ENCODE data around the gene LHX5. TPM values are rescaled to one million over a fixed set of nuclear protein-coding genes. Genes with fewer than 3 reads are reported as not detected.

LHX5 gene
- total and polyA plus RNA-seq, 9 donors, result not detected

GRCh38 chr12:113488322-113488721 lies 16.7 kb upstream of the LHX5 start:
- no peaks in the 10 kb centered on the region for H3K4me1 ChIP-seq (ENCODE audit: insufficient read depth)
- H3K27me3 ChIP-seq, result no peaks in the 10 kb centered on the region
- intact Hi-C loops (cut with DNase I), result no loop called here
- WGBS, 3 donors, result 65 to 82% (median 78%) methylated on average over 3 of the region's 3 CpGs
- H3K36me3 ChIP-seq, result no peaks in the 10 kb centered on the region
- no peak for DNase-seq
- H3K27ac ChIP-seq, result no peak overlapping the region
- H3K9me3 ChIP-seq, result no peaks in the 10 kb centered on the region
- no peak for TF ChIP-seq CTCF (IDR thresholded peaks at IDR 0.05)
- TF ChIP-seq POLR2A (IDR thresholded peaks at IDR 0.05), result no peak
- no peak for TF ChIP-seq EP300 (IDR thresholded peaks at IDR 0.05)
- H3K4me3 ChIP-seq, result no peak overlapping the region

- Histone ChIP-seq H3K4me1 (ENCODE audit: insufficient read depth) (no peaks in the 10 kb centered on the region), H3K9me3 (no peaks in the 10 kb centered on the region), H3K27ac (no peak overlapping the region), H3K4me3 (no peak overlapping the region), H3K36me3 (no peaks in the 10 kb centered on the region), H3K27me3 (no peaks in the 10 kb centered on the region)
- 34 to 43% (median 38%) methylated on average over 4 of the region's 4 CpGs for WGBS, 3 donors
- intact Hi-C loops (cut with DNase I), result no loop called here
- TF ChIP-seq POLR2A (IDR thresholded peaks at IDR 0.05) (no peak), CTCF (IDR thresholded peaks at IDR 0.05) (no peak)
- DNase-seq, result no peak
Measured at GRCh38 chr12:113486722-113487121, 15.1 kb upstream of the LHX5 start.

- no peak overlapping the region for H3K4me3 ChIP-seq
- no peaks in the 10 kb centered on the region for H3K27me3 ChIP-seq
- 0 to 4% (median 0%) methylated on average over 2 of the region's 2 CpGs for WGBS, 3 donors
- intact Hi-C loops (cut with DNase I), result no loop called here
- no peaks in the 10 kb centered on the region for H3K36me3 ChIP-seq
- TF ChIP-seq POLR2A (IDR thresholded peaks at IDR 0.05), result no peak
- no peak for TF ChIP-seq CTCF (IDR thresholded peaks at IDR 0.05)
- TF ChIP-seq EP300 (IDR thresholded peaks at IDR 0.05), result no peak
- DNase-seq, result no peak
- no peak overlapping the region for H3K27ac ChIP-seq
- H3K9me3 ChIP-seq, result no peaks in the 10 kb centered on the region
- no peaks in the 10 kb centered on the region for H3K4me1 ChIP-seq (ENCODE audit: insufficient read depth)
Measured at GRCh38 chr12:113485330-113485729, 13.7 kb upstream of the LHX5 start.

- Histone ChIP-seq H3K27ac (no peak overlapping the region), H3K4me1 (ENCODE audit: insufficient read depth) (no peaks in the 10 kb centered on the region), H3K9me3 (no peaks in the 10 kb centered on the region), H3K36me3 (no peaks in the 10 kb centered on the region), H3K4me3 (no peak overlapping the region), H3K27me3 (no peaks in the 10 kb centered on the region)
- intact Hi-C loops (cut with DNase I), result no loop called here
- no peak for DNase-seq
- WGBS, 3 donors, result 3 to 15% (median 12%) methylated on average over 1 of the region's 1 CpG
- no peak for TF ChIP-seq EP300 (IDR thresholded peaks at IDR 0.05)
Measured at GRCh38 chr12:113482334-113482733, 10.7 kb upstream of the LHX5 start.

GRCh38 chr12:113480336-113480971 lies 8.8 kb upstream of the LHX5 start:
- Histone ChIP-seq H3K27ac (no peak overlapping the region), H3K9me3 (no peaks in the 10 kb centered on the region), H3K36me3 (no peaks in the 10 kb centered on the region), H3K4me3 (no peak overlapping the region), H3K4me1 (ENCODE audit: insufficient read depth) (no peaks in the 10 kb centered on the region), H3K27me3 (no peaks in the 10 kb centered on the region)
- no peak for DNase-seq
- TF ChIP-seq EP300 (IDR thresholded peaks at IDR 0.05), result no peak
- no peak for TF ChIP-seq POLR2A (IDR thresholded peaks at IDR 0.05)
- no peak for TF ChIP-seq CTCF (IDR thresholded peaks at IDR 0.05)
- intact Hi-C loops (cut with DNase I), result no loop called here
- WGBS, 3 donors, result 11 to 17% (median 16%) methylated on average over 9 of the region's 9 CpGs

All from ovary (tissue), 9 donors.